Urinary bladder (tissue), 4 donors: ENCODE results near the gene MAP3K4. TPM values are rescaled to one million over a fixed set of nuclear protein-coding genes. Genes with fewer than 3 reads are reported as not detected.

ENCODE experiments used
- DNase-seq: peaks from one replicate; pipeline ENCODE4 v3.0.0-alpha.2; 2015; ENCODE audit errors: extremely low spot score
- H3K27ac ChIP-seq: one replicate; pipeline ENCODE4 v1.5.1; 2013; ENCODE audit warnings: low read depth, mild to moderate bottlenecking, moderate library complexity
- H3K36me3 ChIP-seq: one replicate; pipeline ENCODE4 v1.6.1; 2013; ENCODE audit warnings: mild to moderate bottlenecking, moderate library complexity; ENCODE audit not compliant: insufficient read depth
- H3K4me1 ChIP-seq: one replicate; pipeline ENCODE4 v1.6.1; 2013; ENCODE audit warnings: mild to moderate bottlenecking, moderate library complexity; ENCODE audit not compliant: insufficient read depth
- H3K4me3 ChIP-seq: one replicate; pipeline ENCODE4 v1.5.1; 2013; ENCODE audit warnings: low read depth, low read length
- WGBS: extraction: QIAGEN DNeasy Blood & Tissue Kit; methylation state at CpG from one replicate; pipeline ENCODE4 v1.1.7; 2013; 5-methylcytosine and 5-hydroxymethylcytosine counted together
- polyA plus RNA-seq: library from polyadenylated mRNA; stranded (reverse); fragments of 200-250 nt; gene quantifications from one replicate; pipeline ENCODE4 v1.2.3, GENCODE V29; 2013
- total RNA-seq: library from RNA; depleted of rRNA; stranded (reverse); fragments of >200 nt; gene quantifications from one replicate; pipeline ENCODE4 v1.2.3, GENCODE V29; 2014
- donor health status: healthy with polysubstance abuse.
- donor health status: healthy.

The MAP3K4 gene
- total and polyA plus RNA-seq, 2 donors: 12.3 to 74.4 TPM

DNA sequence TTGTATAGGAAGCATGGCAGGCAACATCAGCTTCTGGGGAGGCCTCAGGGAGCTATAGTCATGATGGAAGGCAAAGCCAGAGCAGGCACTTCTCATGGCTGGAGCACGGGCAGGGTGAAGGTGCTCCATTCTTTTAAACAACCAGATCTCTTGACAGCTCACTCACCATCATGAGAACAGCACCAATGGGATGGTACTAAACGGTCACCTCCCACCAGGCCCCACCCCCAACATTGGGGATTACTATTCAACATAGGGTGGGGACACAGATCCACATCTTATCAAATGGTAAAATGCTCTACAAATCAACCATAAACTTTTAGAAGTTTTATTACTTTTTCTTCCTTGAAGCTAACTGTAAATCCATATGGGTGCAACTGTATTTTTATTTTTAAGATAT is 61.5 kb downstream of the MAP3K4 start:
- WGBS: 92% methylated on average over 2 of the region's 2 CpGs
- Histone ChIP-seq H3K27ac (no peak overlapping the region), H3K36me3 (no peaks in the 10 kb centered on the region), H3K4me3 (no peak overlapping the region), H3K4me1 (no peaks in the 10 kb centered on the region)
- DNase-seq: no peak

DNA sequence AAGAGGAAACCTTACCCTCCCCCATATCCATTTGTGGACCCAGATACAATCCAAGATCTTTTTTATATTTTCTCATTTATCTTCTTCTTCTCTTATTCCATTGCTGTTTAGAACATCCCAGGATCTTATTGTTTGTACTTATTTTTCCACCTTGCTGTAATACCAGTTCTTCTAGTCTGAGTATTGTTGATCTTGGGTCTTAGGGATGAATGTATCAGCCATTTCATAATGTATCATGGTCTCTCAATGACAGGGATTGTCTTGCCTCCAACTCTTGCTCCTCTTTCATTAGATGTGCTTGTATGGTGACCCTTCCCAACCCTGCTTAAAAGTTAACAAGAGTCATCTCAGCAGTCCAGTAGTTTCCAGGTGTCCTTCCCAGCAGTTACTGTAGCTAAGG is 63.3 kb downstream of the MAP3K4 start:
- Histone ChIP-seq H3K4me3 (no peak overlapping the region), H3K27ac (no peak overlapping the region), H3K4me1 (no peaks in the 10 kb centered on the region), H3K36me3 (no peaks in the 10 kb centered on the region)
- no peak for DNase-seq

- Histone ChIP-seq H3K4me1 (no peaks in the 10 kb centered on the region), H3K36me3 (no peaks in the 10 kb centered on the region), H3K27ac (no peak overlapping the region), H3K4me3 (no peak overlapping the region)
- no peak for DNase-seq
- WGBS: 93% methylated on average over 4 of the region's 4 CpGs
Observed at GRCh38 chr6:161056451-161056850, 64.9 kb downstream of the MAP3K4 start.

DNA sequence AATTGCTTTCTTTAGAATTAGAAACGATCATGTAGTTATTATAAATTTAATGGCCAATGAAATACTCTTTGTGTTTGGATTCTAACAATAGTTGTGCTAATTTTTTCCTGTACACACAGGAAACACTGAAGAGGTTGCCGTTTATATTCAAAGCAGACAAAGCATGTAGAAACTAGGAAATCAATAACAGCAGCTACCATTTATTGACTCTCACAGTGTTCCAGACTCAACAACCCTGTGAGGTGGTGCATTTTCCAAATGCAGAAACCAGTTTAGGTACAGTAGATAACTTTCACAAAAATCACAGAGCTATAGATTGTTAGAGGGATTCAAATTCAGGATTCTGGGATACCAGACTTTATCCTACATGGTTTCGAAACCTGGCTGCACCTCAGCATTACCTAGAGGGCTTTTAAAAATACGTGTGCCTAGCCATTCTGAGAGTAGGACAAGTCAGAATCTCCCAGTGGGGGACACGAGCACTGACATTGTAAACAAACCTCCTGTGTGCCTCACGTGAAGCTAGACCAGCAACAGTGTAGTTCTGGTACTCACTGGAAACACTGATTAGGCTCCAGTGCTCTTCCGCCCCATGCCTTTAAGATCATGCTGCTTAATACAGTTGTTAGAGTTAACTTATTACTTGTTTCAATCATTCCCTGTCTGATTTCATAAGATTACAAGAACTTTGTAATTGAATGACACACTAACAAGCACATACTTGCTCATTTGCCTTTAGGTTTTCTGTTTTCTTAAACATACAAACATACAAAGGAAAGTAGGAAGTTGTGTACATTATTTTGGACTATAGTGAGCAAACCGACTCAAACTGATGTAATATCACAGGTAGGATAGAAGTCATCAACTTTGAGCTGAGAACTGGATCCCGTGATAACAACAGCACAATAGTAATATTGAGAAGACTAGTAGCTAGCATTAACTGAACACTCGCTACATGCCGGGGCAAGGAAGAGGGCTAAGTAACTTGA is 65.8 kb downstream of the MAP3K4 start:
- 74% methylated on average over 11 of the region's 11 CpGs for WGBS
- H3K27ac ChIP-seq: no peak overlapping the region
- no peaks in the 10 kb centered on the region for H3K36me3 ChIP-seq
- DNase-seq: no peak
- H3K4me1 ChIP-seq: no peaks in the 10 kb centered on the region
- H3K4me3 ChIP-seq: no peak overlapping the region

GRCh38 chr6:161058741-161059140 is 67.2 kb downstream of the MAP3K4 start:
- WGBS: 90% methylated on average over 1 of the region's 1 CpG
- Histone ChIP-seq H3K4me1 (no peaks in the 10 kb centered on the region), H3K36me3 (no peaks in the 10 kb centered on the region), H3K4me3 (no peak overlapping the region), H3K27ac (no peak overlapping the region)
- DNase-seq: no peak

DNA sequence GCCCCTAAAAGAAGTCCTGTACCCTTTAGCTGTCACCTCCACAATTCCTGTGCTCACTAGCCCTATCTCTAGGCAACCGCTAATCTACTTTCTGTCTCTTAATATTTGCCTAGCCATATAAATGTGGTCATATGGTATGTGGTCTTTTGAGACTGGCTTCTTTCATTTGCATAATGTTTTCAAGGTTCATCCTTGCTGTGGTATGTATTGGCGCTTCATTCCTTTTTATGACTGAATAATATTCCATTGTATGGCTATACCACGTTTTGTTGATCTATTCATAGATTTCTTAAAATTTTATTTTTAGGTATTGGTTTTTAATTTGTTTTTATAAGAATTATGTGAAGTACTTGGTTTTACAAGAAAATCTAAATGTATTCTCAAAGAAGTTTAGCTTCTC is 70.0 kb downstream of the MAP3K4 start:
- H3K27ac ChIP-seq: no peak overlapping the region
- H3K4me1 ChIP-seq: no peaks in the 10 kb centered on the region
- 97% methylated on average over 3 of the region's 3 CpGs for WGBS
- H3K36me3 ChIP-seq: no peaks in the 10 kb centered on the region
- H3K4me3 ChIP-seq: no peak overlapping the region
- no peak for DNase-seq

GRCh38 chr6:161064915-161065314 is 73.3 kb downstream of the MAP3K4 start:
- DNase-seq: no peak
- WGBS: 98% methylated on average over 1 of the region's 1 CpG

DNA sequence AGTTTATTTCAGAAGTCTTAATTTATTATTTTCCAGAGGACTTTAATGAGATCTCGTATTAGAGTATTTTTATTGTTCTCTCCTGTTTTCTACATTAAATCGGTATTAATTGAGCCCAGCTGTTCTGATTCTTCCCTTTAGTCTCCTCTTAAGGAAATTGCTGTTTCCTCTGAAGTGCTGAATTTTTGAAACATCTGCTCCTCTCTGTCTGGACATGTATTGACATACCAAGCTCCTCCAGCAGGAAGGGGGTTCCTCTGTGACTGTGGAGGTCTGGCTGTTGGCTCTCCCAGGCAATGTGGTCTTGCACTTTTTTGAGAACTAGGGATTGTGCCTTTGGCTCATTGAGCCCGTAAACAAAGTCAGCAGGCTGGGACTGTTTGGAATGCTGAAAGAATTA is 74.9 kb downstream of the MAP3K4 start:
- no peak overlapping the region for H3K27ac ChIP-seq
- DNase-seq: no peak
- no peaks in the 10 kb centered on the region for H3K4me1 ChIP-seq
- H3K36me3 ChIP-seq: no peaks in the 10 kb centered on the region
- 59% methylated on average over 3 of the region's 3 CpGs for WGBS
- no peak overlapping the region for H3K4me3 ChIP-seq

More at GRCh38 chr6:161064915-161065314, 73.3 kb downstream of the MAP3K4 start:
- Histone ChIP-seq H3K36me3 (no peaks in the 10 kb centered on the region), H3K27ac (no peak overlapping the region), H3K4me3 (no peak overlapping the region), H3K4me1 (no peaks in the 10 kb centered on the region)

DNA sequence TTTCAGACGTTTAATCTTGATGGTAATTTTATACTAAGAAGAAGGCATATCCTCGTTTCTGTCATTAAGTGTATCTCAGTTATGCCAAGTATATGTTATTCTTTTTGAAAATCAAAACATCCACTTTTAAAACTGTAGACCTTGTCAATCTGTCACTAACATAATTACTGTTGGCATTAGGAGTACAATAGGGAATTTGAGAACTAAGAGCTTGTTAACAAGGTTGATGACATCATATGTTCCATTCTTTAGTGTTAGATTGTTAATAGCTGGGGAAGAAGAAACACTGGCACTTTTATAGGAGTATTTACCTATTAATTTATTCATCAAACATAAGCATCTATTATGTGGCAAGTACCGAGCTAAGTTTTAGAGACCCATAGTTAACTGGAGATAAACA is 76.2 kb downstream of the MAP3K4 start:
- no peaks in the 10 kb centered on the region for H3K36me3 ChIP-seq
- H3K4me3 ChIP-seq: no peak overlapping the region
- H3K4me1 ChIP-seq: no peaks in the 10 kb centered on the region
- 80% methylated on average over 3 of the region's 3 CpGs for WGBS
- H3K27ac ChIP-seq: no peak overlapping the region
- DNase-seq: no peak

- 74% methylated on average over 3 of the region's 3 CpGs for WGBS
- no peaks in the 10 kb centered on the region for H3K36me3 ChIP-seq
- no peaks in the 10 kb centered on the region for H3K4me1 ChIP-seq
- no peak for DNase-seq
- H3K27ac ChIP-seq: no peak overlapping the region
- H3K4me3 ChIP-seq: no peak overlapping the region
Observed at GRCh38 chr6:161068321-161068741, 76.8 kb downstream of the MAP3K4 start.

GRCh38 chr6:161073930-161074329 is 82.4 kb downstream of the MAP3K4 start:
- Histone ChIP-seq H3K36me3 (no peaks in the 10 kb centered on the region), H3K27ac (no peak overlapping the region), H3K4me3 (no peak overlapping the region), H3K4me1 (no peaks in the 10 kb centered on the region)
- no peak for DNase-seq
- WGBS: 65% methylated on average over 5 of the region's 5 CpGs

- DNase-seq: no peak
Observed at GRCh38 chr6:161074496-161075121, 83.0 kb downstream of the MAP3K4 start.

DNA sequence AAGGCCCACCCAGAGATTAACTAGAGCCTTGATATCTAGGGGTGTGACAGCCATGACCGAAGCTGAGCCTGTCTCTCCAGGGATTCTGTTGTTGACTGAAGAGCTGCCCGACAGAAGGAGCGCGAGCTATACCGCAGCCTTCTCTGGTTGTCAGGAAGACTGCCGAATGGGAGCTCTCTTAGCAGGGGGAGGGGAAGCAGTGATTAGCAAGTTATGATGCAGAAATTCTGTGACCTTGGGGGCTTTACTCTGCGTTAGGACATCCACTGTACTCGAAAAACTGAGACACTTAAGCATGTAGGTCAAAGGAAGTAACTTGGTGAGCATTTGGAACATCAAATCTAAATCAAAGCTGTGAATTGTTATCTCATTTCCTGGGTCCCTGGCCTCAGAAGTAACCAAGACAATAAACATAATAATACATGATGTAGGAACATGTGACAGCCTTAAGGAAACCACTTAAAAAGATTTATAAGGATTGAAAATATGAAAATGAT is 84.7 kb downstream of the MAP3K4 start:
- Histone ChIP-seq H3K27ac (no peak overlapping the region), H3K4me1 (no peaks in the 10 kb centered on the region), H3K36me3 (no peaks in the 10 kb centered on the region), H3K4me3 (no peak overlapping the region)
- no peak for DNase-seq
- 75% methylated on average over 8 of the region's 8 CpGs for WGBS

More at GRCh38 chr6:161074496-161075121, 83.0 kb downstream of the MAP3K4 start:
- H3K4me3 ChIP-seq: no peak overlapping the region
- H3K4me1 ChIP-seq: no peaks in the 10 kb centered on the region
- no peak overlapping the region for H3K27ac ChIP-seq
- 87% methylated on average over 5 of the region's 5 CpGs for WGBS
- H3K36me3 ChIP-seq: no peaks in the 10 kb centered on the region
